ENCODE results near the gene APOA1. TPM values are rescaled to one million over a fixed set of nuclear protein-coding genes. Genes with fewer than 3 reads are reported as not detected.

The APOA1 gene
- total and polyA plus RNA-seq, 2 donors (not counting 3 experiments of a cell fraction or from before 2014, with no cell fraction given): not detected

- H2AFZ ChIP-seq (ENCODE audit: low read depth, low read length): no peak overlapping the region
- POLR2A ChIA-PET: no interaction called here
Measured at GRCh38 chr11:116813781-116814471, 23.5 kb downstream of the APOA1 start.

More at GRCh38 chr11:116813781-116814471, 23.5 kb downstream of the APOA1 start:
- H3K9me3 ChIP-seq (replicated peaks; ENCODE audit: control insufficient read depth, insufficient read depth, low read length): no peaks in the 10 kb centered on the region
- TF ChIP-seq JUN (IDR thresholded peaks at IDR 0.05; ENCODE audit: borderline replicate concordance, insufficient read depth, insufficient read length, low read depth): no peak
- TF ChIP-seq POLR2AphosphoS5 (IDR thresholded peaks at IDR 0.05; ENCODE audit: insufficient read depth, low read depth, low read length): no peak
- no peak for TF ChIP-seq FOS (IDR thresholded peaks at IDR 0.05; ENCODE audit: borderline replicate concordance, insufficient read depth, low read length)
- TF ChIP-seq CTCF (IDR thresholded peaks at IDR 0.05; ENCODE audit: extremely low read depth in 1 of 2, insufficient read depth in 1 of 2, low read depth in 1 of 2, low read length in 2 of 2): no peak
- TF ChIP-seq GATA2 (IDR thresholded peaks at IDR 0.05; ENCODE audit: insufficient read depth, insufficient read length, low read depth, low read length): no peak
- no peak for TF ChIP-seq MYC (IDR thresholded peaks at IDR 0.05; ENCODE audit: low read depth, low read length)
- TF ChIP-seq, protein P1, sequence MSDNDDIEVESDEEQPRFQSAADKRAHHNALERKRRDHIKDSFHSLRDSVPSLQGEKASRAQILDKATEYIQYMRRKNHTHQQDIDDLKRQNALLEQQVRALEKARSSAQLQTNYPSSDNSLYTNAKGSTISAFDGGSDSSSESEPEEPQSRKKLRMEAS (IDR thresholded peaks at IDR 0.05; ENCODE audit: insufficient read depth, insufficient read length): no peak
- TF ChIP-seq POLR2A (IDR thresholded peaks at IDR 0.05; ENCODE audit: low read depth, low read length): no peak
- TF ChIP-seq EZH2 (IDR thresholded peaks at IDR 0.05; ENCODE audit: borderline replicate concordance, low read depth, low read length, severe bottlenecking): no peak
- no peak overlapping the region for H3K9ac ChIP-seq (replicated peaks; ENCODE audit: extremely low read depth, insufficient read depth, low read length)
- H3K4me2 ChIP-seq (ENCODE audit: insufficient read depth, low read length): no peak overlapping the region
- intact Hi-C loops (cut with micrococcal nuclease) (no loop called here), dilution Hi-C loops (cut with MboI; ENCODE audit: extremely low pct_ligation_motif_present, low sequenced_read_pairs) (no loop called here)
- DNase-seq (ENCODE audit: low read depth, low spot score): no peak
- no peaks in the 10 kb centered on the region for H3K9me1 ChIP-seq (replicated peaks; ENCODE audit: control insufficient read depth, extremely low read depth, insufficient read depth, low read length)
- H3K79me2 ChIP-seq (ENCODE audit: control insufficient read depth, insufficient read depth, low read length): no peaks in the 10 kb centered on the region
- no peaks in the 10 kb centered on the region for H3K36me3 ChIP-seq (ENCODE audit: control insufficient read depth in 2 of 2, extremely low read depth in 1 of 2, insufficient read depth in 2 of 2, low read length in 2 of 2)
- no peak overlapping the region for H3K27ac ChIP-seq (ENCODE audit: insufficient read depth, low read depth, low read length)
- no peaks in the 10 kb centered on the region for H4K20me1 ChIP-seq (replicated peaks; ENCODE audit: control insufficient read depth, extremely low read depth, insufficient read depth, low read length)
- FAIRE-seq: no peak
- no TSS peak for BruUV-seq (replicated peaks)
- peaks cover 4 to 6% of the 10 kb centered on the region in 2 experiments for H3K27me3 ChIP-seq (ENCODE audit: control insufficient read depth in 2 of 2, insufficient read depth in 2 of 2, low read length in 2 of 2)
- CTCF ChIA-PET: interaction anchor here (1.2 kb wide), 1 partner anchor 20 kb away, joined by 3 read pairs; no protein-coding TSS in a partner anchor
- H3K4me3 ChIP-seq (replicated peaks in 1 of 3; ENCODE audit: insufficient read depth in 1 of 3, low read depth in 1 of 3, low read length in 3 of 3): no peak overlapping the region
- H3K4me1 ChIP-seq (ENCODE audit: control insufficient read depth, extremely low read depth, insufficient read depth, low read length): no peaks in the 10 kb centered on the region

Data from endothelial cell of umbilical vein (primary cell).